OCI-LY3 (cell line): ENCODE measurements around the gene JAG2.

ENCODE experiments used
- H2AFZ ChIP-seq: fragments of 200-600, 300-600 bp; shearing (Covaris generic); 2 replicates; pipeline ENCODE4 v1.6.0; 2014; ENCODE audit warnings: antibody characterized with exemption, low read depth, low read length
- H3K27ac ChIP-seq: fragments of 200-600, 300-600 bp; sonication (generic); 2 replicates; pipeline ENCODE4 v1.5.1; 2014; ENCODE audit warnings: mild to moderate bottlenecking, low read length, moderate library complexity, mixed read lengths
- H3K27me3 ChIP-seq: fragments of 200-600, 300-600 bp; sonication (generic); 2 replicates; pipeline ENCODE4 v1.6.1; 2014; ENCODE audit warnings: low read depth, low read length, mixed read lengths
- H3K36me3 ChIP-seq: fragments of 200-600, 300-600 bp; sonication (generic); replicated peaks from 2 replicates; pipeline ENCODE3; 2014; ENCODE audit warnings: low read depth, low read length, mixed read lengths
- H3K4me1 ChIP-seq: fragments of 300-600, 200-600 bp; sonication (generic); 2 replicates; pipeline ENCODE4 v1.6.1; 2014; ENCODE audit warnings: low read length, mixed read lengths
- H3K4me2 ChIP-seq: fragments of 200-600, 300-600 bp; sonication (generic); 2 replicates; pipeline ENCODE4 v1.6.1; 2014; ENCODE audit warnings: low read length, mixed read lengths
- H3K4me3 ChIP-seq: fragments of 300-600, 200-600 bp; sonication (generic); 2 replicates; pipeline ENCODE4 v1.5.1; 2014; ENCODE audit warnings: antibody characterized with exemption, mild to moderate bottlenecking, low read length, moderate library complexity
- H3K79me2 ChIP-seq: fragments of 300-600, 200-600 bp; shearing (Covaris generic); 2 replicates; pipeline ENCODE4 v1.6.1; 2014; ENCODE audit warnings: mild to moderate bottlenecking, low read length, mixed read lengths
- H3K9ac ChIP-seq: fragments of 300-600, 200-600 bp; shearing (Covaris generic); 2 replicates; pipeline ENCODE4 v1.6.0; 2014; ENCODE audit warnings: mild to moderate bottlenecking, low read length, moderate library complexity
- H3K9me3 ChIP-seq: fragments of 200-600, 300-600 bp; shearing (Covaris generic); 2 replicates; pipeline ENCODE4 v1.6.1; 2014; ENCODE audit warnings: low read length, mixed read lengths; ENCODE audit not compliant: insufficient read depth
- H4K20me1 ChIP-seq: fragments of 200-600, 300-600 bp; sonication (generic); 2 replicates; pipeline ENCODE4 v1.6.1; 2016; ENCODE audit warnings: low read length, mixed read lengths; ENCODE audit not compliant: insufficient read depth
- EZH2phosphoT487 ChIP-seq: fragments of 200-600 bp; shearing (Covaris generic); IDR thresholded peaks from 2 replicates; pipeline ENCODE4 v1.6.1; 2018; ENCODE audit warnings: antibody characterized with exemption, mixed run types, low read depth
- TF ChIP-seq, protein P1 (sequence below): fragments of 200-600, 300-600 bp; sonication (generic); IDR thresholded peaks from 2 replicates; pipeline ENCODE4 v1.5.1; 2014; ENCODE audit warnings: antibody characterized with exemption, low read length, low read depth

The JAG2 gene

GRCh38 chr14:105144666-105145380, 23.8 kb downstream of the JAG2 start:
- Histone ChIP-seq H3K36me3 (no peaks in the 10 kb centered on the region), H3K27me3 (no peaks in the 10 kb centered on the region), H3K4me2 (no peak overlapping the region), H3K27ac (no peak overlapping the region), H3K9ac (no peak overlapping the region), H2AFZ (no peak overlapping the region), H3K9me3 (peaks cover 4% of the 10 kb centered on the region; the same call in 1 of the 2 replicates), H3K79me2 (no peaks in the 10 kb centered on the region), H3K4me1 (no peaks in the 10 kb centered on the region), H3K4me3 (no peak overlapping the region), H4K20me1 (no peaks in the 10 kb centered on the region)
- TF ChIP-seq, protein P1, sequence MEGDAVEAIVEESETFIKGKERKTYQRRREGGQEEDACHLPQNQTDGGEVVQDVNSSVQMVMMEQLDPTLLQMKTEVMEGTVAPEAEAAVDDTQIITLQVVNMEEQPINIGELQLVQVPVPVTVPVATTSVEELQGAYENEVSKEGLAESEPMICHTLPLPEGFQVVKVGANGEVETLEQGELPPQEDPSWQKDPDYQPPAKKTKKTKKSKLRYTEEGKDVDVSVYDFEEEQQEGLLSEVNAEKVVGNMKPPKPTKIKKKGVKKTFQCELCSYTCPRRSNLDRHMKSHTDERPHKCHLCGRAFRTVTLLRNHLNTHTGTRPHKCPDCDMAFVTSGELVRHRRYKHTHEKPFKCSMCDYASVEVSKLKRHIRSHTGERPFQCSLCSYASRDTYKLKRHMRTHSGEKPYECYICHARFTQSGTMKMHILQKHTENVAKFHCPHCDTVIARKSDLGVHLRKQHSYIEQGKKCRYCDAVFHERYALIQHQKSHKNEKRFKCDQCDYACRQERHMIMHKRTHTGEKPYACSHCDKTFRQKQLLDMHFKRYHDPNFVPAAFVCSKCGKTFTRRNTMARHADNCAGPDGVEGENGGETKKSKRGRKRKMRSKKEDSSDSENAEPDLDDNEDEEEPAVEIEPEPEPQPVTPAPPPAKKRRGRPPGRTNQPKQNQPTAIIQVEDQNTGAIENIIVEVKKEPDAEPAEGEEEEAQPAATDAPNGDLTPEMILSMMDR = no peak
- no peak for TF ChIP-seq EZH2phosphoT487

- H3K4me3 ChIP-seq = no peak overlapping the region
- peaks cover 9% of the 10 kb centered on the region; the same call in 1 of the 2 replicates for H3K9me3 ChIP-seq
- no peaks in the 10 kb centered on the region for H3K79me2 ChIP-seq
- TF ChIP-seq, protein P1 = no peak
- no peak for TF ChIP-seq EZH2phosphoT487
- no peak overlapping the region for H2AFZ ChIP-seq
- H3K4me1 ChIP-seq = no peaks in the 10 kb centered on the region
- no peaks in the 10 kb centered on the region for H3K27me3 ChIP-seq
- no peak overlapping the region for H3K4me2 ChIP-seq
- no peak overlapping the region for H3K27ac ChIP-seq
- no peak overlapping the region for H3K9ac ChIP-seq
- no peaks in the 10 kb centered on the region for H4K20me1 ChIP-seq
- H3K36me3 ChIP-seq = no peaks in the 10 kb centered on the region
Observed at GRCh38 chr14:105144026-105144665, 24.4 kb downstream of the JAG2 start.

DNA sequence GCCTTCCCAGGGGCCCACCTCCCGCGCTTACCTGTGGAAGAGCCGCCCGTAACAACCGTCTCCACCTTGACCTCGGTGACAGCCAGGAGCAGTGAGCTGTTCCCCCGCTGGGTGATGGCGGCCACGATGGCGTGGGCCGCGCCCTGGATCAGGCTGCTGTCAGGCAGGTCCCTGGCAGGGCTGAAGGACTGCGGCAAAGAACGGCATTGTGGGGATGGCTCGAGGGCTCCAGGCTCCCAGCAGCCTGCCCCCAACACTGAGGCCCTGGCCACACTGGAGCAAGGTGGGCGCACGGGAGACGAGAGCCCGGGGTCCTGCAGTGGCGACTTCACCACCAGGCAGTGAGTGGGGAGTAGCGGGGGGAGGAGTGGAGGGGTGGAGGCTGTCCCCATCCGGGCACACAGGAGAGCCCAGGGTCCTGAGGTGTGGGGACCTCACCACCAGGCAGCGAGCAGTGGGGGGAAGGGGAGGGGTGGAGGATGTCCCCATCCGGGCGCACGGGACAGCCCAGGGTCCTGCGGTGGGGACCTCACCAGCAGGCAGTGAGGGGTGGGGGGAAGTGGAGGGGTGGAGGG, 25.0 kb downstream of the JAG2 start:
- Histone ChIP-seq H2AFZ (no peak overlapping the region), H3K9ac (no peak overlapping the region)
- TF ChIP-seq EZH2phosphoT487 = no peak
- TF ChIP-seq, protein P1 = no peak

GRCh38 chr14:105142651-105143450, 25.7 kb downstream of the JAG2 start:
- H3K36me3 ChIP-seq = no peaks in the 10 kb centered on the region

More for the DNA sequence above, 25.0 kb downstream of the JAG2 start:
- peaks cover 9% of the 10 kb centered on the region; the same call in 1 of the 2 replicates for H3K9me3 ChIP-seq
- no peaks in the 10 kb centered on the region for H4K20me1 ChIP-seq
- H3K79me2 ChIP-seq = no peaks in the 10 kb centered on the region
- no peak overlapping the region for H3K4me3 ChIP-seq
- H3K27me3 ChIP-seq = no peaks in the 10 kb centered on the region
- H3K4me2 ChIP-seq = no peak overlapping the region
- no peaks in the 10 kb centered on the region for H3K36me3 ChIP-seq
- no peak overlapping the region for H3K27ac ChIP-seq
- H3K4me1 ChIP-seq = no peaks in the 10 kb centered on the region

More at GRCh38 chr14:105142651-105143450, 25.7 kb downstream of the JAG2 start:
- Histone ChIP-seq H3K9ac (no peak overlapping the region), H3K4me3 (no peak overlapping the region), H3K4me1 (no peaks in the 10 kb centered on the region), H3K27me3 (no peaks in the 10 kb centered on the region), H3K79me2 (no peaks in the 10 kb centered on the region), H3K4me2 (no peak overlapping the region), H3K9me3 (peaks cover 9% of the 10 kb centered on the region; the same call in 1 of the 2 replicates), H4K20me1 (no peaks in the 10 kb centered on the region), H2AFZ (no peak overlapping the region), H3K27ac (no peak overlapping the region)
- TF ChIP-seq, protein P1 = no peak
- TF ChIP-seq EZH2phosphoT487 = no peak
